HEK293T (cell line): ENCODE measurements around the gene CD96.

ENCODE experiments used
- CTCF ChIA-PET: fragments of 350-600 bp; formaldehyde crosslinking; extraction: SDS; loops from one replicate; lab custom pipeline; 2021; ENCODE audit warnings: antibody characterized with exemption, inconsistent platforms; lab: Yijun Ruan, JAX
- POLR2A ChIA-PET: fragments of 350-600 bp; formaldehyde crosslinking; extraction: SDS; loops from one replicate; lab custom pipeline; 2020; ENCODE audit warnings: antibody characterized with exemption, inconsistent platforms; lab: Yijun Ruan, JAX
- DNase-seq: peaks from one replicate; pipeline ENCODE4 v3.0.0; 2012; ENCODE audit warnings: mixed read lengths; ENCODE audit errors: extremely low spot score
- ARNT ChIP-seq: fragments of 450-650 bp; IDR thresholded peaks from 2 replicates; pipeline ENCODE4 v1.6.1; 2017; ENCODE audit warnings: mild to moderate bottlenecking
- BHLHE40 ChIP-seq: fragments of 450-650 bp; IDR thresholded peaks from 2 replicates; pipeline ENCODE4 v1.6.1; 2016; ENCODE audit warnings: mild to moderate bottlenecking, moderate library complexity, borderline replicate concordance
- CTBP1 ChIP-seq: fragments of 450-650 bp; IDR thresholded peaks from 2 replicates; pipeline ENCODE4 v1.6.1; 2016; ENCODE audit warnings: borderline replicate concordance
- ELF4 ChIP-seq: fragments of 450-650 bp; IDR thresholded peaks from 2 replicates; pipeline ENCODE4 v1.6.1; 2017; ENCODE audit warnings: antibody characterized with exemption
- FOXA1 ChIP-seq: fragments of 450-650 bp; IDR thresholded peaks from 2 replicates; pipeline ENCODE4 v1.6.1; 2016; ENCODE audit warnings: mild to moderate bottlenecking
- FOXK2 ChIP-seq: fragments of 450-650 bp; IDR thresholded peaks from 2 replicates; pipeline ENCODE4 v1.6.1; 2016; ENCODE audit warnings: mild to moderate bottlenecking
- FOXM1 ChIP-seq: fragments of 450-650 bp; IDR thresholded peaks from 2 replicates; pipeline ENCODE4 v1.6.1; 2017; ENCODE audit warnings: mild to moderate bottlenecking, borderline replicate concordance
- HDGF ChIP-seq: fragments of 450-650 bp; IDR thresholded peaks from 2 replicates; pipeline ENCODE4 v1.6.1; 2017; ENCODE audit warnings: antibody characterized with exemption, borderline replicate concordance
- L3MBTL2 ChIP-seq: fragments of 450-650 bp; conservative IDR thresholded peaks from 2 replicates; pipeline ENCODE4 v1.6.1; 2016; ENCODE audit warnings: mild to moderate bottlenecking
- LEF1 ChIP-seq: fragments of 450-650 bp; IDR thresholded peaks from 2 replicates; pipeline ENCODE4 v1.6.1; 2017; ENCODE audit warnings: mild to moderate bottlenecking, borderline replicate concordance
- NFRKB ChIP-seq: fragments of 450-650 bp; IDR thresholded peaks from 2 replicates; pipeline ENCODE4 v1.6.1; 2016; ENCODE audit warnings: mild to moderate bottlenecking, moderate library complexity
- SP1 ChIP-seq: fragments of 450-650 bp; IDR thresholded peaks from 2 replicates; pipeline ENCODE4 v1.6.1; 2017
- SUZ12 ChIP-seq: fragments of 450-650 bp; IDR thresholded peaks from 2 replicates; pipeline ENCODE4 v1.6.1; 2016; ENCODE audit warnings: mild to moderate bottlenecking
- TARDBP ChIP-seq: fragments of 450-650 bp; IDR thresholded peaks from 2 replicates; pipeline ENCODE4 v1.6.1; 2016
- ZNF384 ChIP-seq: fragments of 450-650 bp; IDR thresholded peaks from 2 replicates; pipeline ENCODE4 v1.6.1; 2016
- TF ChIP-seq, protein P1 (sequence below): fragments of 450-650 bp; IDR thresholded peaks from 2 replicates; pipeline ENCODE4 v1.6.1; 2016

CD96 gene

DNA sequence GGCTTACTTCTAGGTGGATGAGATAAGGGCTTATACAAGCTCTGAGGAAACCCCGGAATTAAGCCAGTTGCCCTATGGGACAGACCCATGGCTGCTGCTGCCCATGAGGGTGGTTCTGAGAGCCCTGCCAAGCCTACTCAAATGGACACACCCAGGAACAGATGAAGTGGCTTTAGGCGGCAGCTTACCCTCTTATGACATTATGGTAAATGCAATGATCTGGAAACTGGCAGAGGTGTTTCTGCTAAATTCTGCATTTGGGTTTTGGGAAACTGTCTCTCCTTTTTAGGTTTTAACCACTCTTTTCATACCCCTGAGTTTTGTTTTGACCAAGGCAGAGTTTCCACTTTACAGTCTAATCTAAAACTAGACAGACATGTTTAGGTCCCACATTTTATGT, 62.1 kb downstream of the CD96 start:
- CTCF ChIA-PET = no interaction called here
- POLR2A ChIA-PET = no interaction called here
- DNase-seq = no peak
- TF ChIP-seq ARNT = no peak
- no peak for TF ChIP-seq BHLHE40
- no peak for TF ChIP-seq FOXA1
- TF ChIP-seq ZNF384 = no peak

DNA sequence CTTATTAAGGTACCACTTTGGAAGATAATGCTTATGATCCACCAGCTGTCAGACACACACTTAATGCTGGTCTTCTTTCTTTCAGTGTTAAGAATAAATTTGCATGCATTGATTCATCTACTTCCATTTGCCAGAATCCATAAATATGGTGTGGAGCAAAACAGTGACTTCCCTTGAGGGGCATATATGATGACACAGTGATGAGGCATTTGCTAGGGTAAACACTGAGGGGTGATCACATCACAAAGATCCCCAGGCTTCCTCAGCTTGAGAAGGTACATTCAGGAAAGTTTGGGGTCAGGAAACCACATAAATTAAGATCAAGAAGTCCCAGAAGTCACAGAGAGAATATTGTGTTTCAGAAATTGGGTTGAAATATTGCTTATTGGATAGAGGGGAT, 63.0 kb downstream of the CD96 start:
- no peak for DNase-seq
- ChIA-PET CTCF (no interaction called here), POLR2A (no interaction called here)
- TF ChIP-seq FOXK2 (no peak), ELF4 (no peak), NFRKB (no peak), L3MBTL2 (no peak), FOXA1 (no peak), LEF1 (no peak), HDGF (no peak), ZNF384 (no peak), FOXM1 (no peak), BHLHE40 (no peak), SP1 (no peak), TARDBP (no peak), CTBP1 (no peak), ARNT (no peak), SUZ12 (no peak)
- TF ChIP-seq, protein P1, sequence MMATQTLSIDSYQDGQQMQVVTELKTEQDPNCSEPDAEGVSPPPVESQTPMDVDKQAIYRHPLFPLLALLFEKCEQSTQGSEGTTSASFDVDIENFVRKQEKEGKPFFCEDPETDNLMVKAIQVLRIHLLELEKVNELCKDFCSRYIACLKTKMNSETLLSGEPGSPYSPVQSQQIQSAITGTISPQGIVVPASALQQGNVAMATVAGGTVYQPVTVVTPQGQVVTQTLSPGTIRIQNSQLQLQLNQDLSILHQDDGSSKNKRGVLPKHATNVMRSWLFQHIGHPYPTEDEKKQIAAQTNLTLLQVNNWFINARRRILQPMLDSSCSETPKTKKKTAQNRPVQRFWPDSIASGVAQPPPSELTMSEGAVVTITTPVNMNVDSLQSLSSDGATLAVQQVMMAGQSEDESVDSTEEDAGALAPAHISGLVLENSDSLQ = no peak

DNA sequence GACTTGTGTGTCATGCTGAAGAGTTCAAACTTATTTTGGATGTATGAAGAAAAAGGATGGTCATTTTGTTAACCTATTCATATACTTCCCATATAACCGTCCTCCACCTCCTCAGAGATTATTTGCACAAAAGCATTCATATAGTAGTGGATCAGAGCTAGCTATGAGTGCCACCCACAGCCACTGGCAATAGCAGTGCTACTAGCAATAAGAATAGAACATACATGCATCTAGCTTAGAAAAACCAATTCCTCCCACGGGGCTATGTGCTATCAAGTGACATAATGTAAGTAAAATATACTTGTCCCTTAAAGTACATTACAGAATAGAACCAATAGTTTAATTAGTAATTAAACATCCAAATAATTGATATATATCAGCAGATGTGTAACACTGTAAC, 63.5 kb downstream of the CD96 start:
- ChIA-PET CTCF (no interaction called here), POLR2A (no interaction called here)
- no peak for DNase-seq
- no peak for TF ChIP-seq BHLHE40

DNA sequence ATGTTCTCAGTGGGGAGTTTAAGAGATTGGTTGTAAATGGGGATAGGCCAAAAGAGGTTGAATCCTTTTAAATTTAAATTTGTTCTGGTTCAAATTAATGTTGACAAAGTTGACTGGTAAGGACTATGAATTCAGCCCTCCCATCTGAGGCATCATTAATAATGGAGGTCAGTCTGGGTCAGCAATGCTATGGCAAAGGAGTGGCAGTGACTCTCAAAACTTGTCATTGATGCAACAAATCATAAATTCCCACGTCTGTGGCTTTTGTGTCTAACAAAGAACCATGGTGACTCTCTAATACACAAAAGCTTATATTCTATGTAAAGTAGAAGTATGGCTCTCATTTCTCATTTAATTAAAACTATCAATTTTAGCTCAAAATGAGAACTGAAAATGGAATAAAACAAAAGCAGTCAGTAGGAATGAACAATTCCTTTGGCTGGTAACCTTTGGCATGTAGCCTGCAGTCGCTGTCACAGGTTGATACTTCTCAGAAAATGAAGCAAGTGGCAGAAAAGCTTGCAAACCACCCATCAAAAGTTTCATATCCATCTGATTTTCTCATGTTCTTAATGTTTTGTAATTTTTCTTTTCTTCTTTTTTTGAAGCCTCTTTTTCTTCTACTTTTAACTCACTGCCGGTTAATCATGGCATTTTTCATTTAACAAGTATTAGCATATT, 65.4 kb downstream of the CD96 start:
- DNase-seq = no peak
- TF ChIP-seq FOXA1 = no peak
- TF ChIP-seq ARNT = no peak
- TF ChIP-seq FOXK2 = no peak
- no peak for TF ChIP-seq FOXM1
- no peak for TF ChIP-seq ELF4
- TF ChIP-seq SP1 = no peak
- TF ChIP-seq BHLHE40 = no peak
- TF ChIP-seq NFRKB = no peak
- TF ChIP-seq ZNF384 = no peak
- TF ChIP-seq HDGF = no peak
- TF ChIP-seq CTBP1 = no peak
- TF ChIP-seq L3MBTL2 = no peak
- TF ChIP-seq SUZ12 = no peak
- no peak for TF ChIP-seq LEF1
- TF ChIP-seq TARDBP = no peak
- TF ChIP-seq, protein P1 = no peak
- POLR2A ChIA-PET = no interaction called here
- CTCF ChIA-PET = no interaction called here

DNA sequence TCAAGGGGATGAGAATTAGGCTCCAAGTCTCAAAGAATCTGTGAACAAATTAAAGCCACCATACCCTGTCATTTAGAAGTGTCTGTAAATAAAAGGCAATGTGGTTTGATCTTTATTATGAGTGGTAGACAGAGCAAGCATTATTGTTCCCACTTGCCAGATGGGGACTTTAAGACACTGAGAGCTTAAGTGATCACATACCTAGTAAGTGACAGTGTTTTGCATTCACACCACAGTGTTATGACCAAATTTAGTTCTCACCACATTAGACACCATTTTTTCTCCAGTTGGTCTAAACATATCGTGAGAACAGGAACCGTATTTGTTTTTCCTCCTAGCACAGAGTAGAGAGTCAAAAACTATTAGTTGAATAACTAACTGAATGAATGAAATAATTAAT, 66.4 kb downstream of the CD96 start:
- ChIA-PET CTCF (no interaction called here), POLR2A (no interaction called here)
- DNase-seq = no peak
- TF ChIP-seq ELF4 = no peak
- TF ChIP-seq HDGF = no peak

DNA sequence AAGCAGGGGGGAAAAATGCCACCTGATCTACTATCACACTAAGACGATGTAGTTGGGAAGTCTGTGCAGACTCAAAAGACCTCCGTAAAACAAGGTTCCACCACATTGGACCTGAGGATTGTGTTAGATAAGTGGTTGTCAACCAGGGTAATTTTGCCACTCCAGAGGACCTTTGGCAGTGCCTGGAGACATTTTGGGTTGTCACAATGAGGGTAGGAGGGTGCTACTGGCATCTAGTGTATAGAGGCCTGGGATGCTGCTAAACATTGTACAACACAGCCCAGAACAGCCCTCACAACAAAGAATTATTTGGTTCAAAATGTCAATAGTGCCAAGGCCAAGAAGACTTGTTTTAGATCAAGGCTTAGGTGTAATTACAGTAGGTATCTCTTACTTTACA, 67.7 kb downstream of the CD96 start:
- TF ChIP-seq TARDBP (no peak), ZNF384 (no peak), FOXK2 (no peak), NFRKB (no peak), HDGF (no peak), FOXM1 (no peak), CTBP1 (no peak), BHLHE40 (no peak), L3MBTL2 (no peak), ARNT (no peak), LEF1 (no peak), ELF4 (no peak), FOXA1 (no peak), SUZ12 (no peak), SP1 (no peak)
- TF ChIP-seq, protein P1 = no peak
- POLR2A ChIA-PET = no interaction called here
- no peak for DNase-seq
- CTCF ChIA-PET = no interaction called here

DNA sequence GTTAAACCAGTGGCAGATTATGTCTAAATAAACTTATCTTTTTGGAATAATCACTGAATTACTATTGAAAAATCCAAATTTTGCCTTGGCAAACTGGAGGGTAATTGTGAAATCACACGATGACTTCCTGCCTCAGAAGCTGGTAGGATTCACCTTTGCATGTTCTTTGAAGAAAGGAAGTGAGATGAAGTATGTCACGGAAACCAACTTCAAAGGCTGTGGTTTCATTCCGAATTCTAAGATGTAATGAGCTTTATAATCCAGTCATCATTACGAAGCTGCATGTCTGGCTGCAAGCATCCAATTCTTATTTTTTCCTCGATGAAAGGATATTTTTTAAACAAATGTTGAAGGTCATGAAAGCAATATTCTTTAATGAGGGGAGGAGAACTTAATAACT, 68.2 kb downstream of the CD96 start:
- TF ChIP-seq FOXM1 (no peak), NFRKB (no peak), ARNT (no peak), LEF1 (no peak), HDGF (no peak), TARDBP (no peak), SUZ12 (no peak), BHLHE40 (no peak), ELF4 (no peak), CTBP1 (no peak), ZNF384 (no peak), FOXK2 (no peak), FOXA1 (no peak), SP1 (no peak), L3MBTL2 (no peak)
- TF ChIP-seq, protein P1 = no peak
- CTCF ChIA-PET = no interaction called here
- POLR2A ChIA-PET = no interaction called here
- DNase-seq = no peak
